GM12878 (cell line): ENCODE data around the gene PANX2. TPM values are rescaled to one million over a fixed set of nuclear protein-coding genes. Genes with fewer than 3 reads are reported as not detected.

Experiments
- ATAC-seq: fragments of 200-7000 bp; cut with Tn5 transposase; 3 replicates; pipeline ENCODE4 v1.9.1; 2020; ENCODE audit warnings: mild to moderate bottlenecking, moderate library complexity
- BruUV-seq: library from RNA; stranded (reverse); fragments of 400-500 nt; replicated peaks from 2 replicates; lab custom pipeline; 2021; lab: Mats Ljungman, UMichigan
- CTCF ChIA-PET: fragments of 300-600 bp; sonication (Branson Sonifier 250); formaldehyde crosslinking; extraction: SDS; loops from one replicate; lab custom pipeline; 2021; ENCODE audit warnings: inconsistent platforms; lab: Yijun Ruan, JAX
- POLR2A ChIA-PET: fragments of 350-600 bp; formaldehyde crosslinking; extraction: SDS; loops from one replicate; lab custom pipeline; 2021; ENCODE audit warnings: inconsistent platforms; lab: Charles Lee
- RAD21 ChIA-PET: fragments of 300-600 bp; sonication (Branson Sonifier 250); formaldehyde crosslinking; loops from one replicate; lab custom pipeline; 2023; ENCODE audit warnings: antibody characterized with exemption; ENCODE audit not compliant: unreplicated experiment; lab: Charles Lee
- SMC1A ChIA-PET: fragments of 300-600 bp; sonication (Branson Sonifier 250); formaldehyde crosslinking; loops from one replicate; lab custom pipeline; 2023; ENCODE audit not compliant: unreplicated experiment, uncharacterized antibody; lab: Charles Lee
- DNase-seq: peaks from one replicate; pipeline ENCODE4 v3.0.0-alpha.2; 2011; ENCODE audit warnings: low read depth, low spot score
- FAIRE-seq: peaks from 3 replicates; lab custom pipeline; 2011; peaks lifted over from hg19 to GRCh38; lab: Jason Lieb, UNC
- H2AFZ ChIP-seq: 2 replicates; pipeline ENCODE4 v1.6.0; 2011; ENCODE audit warnings: low read depth, low read length, control low read depth; ENCODE audit not compliant: control insufficient read depth
- H3K27ac ChIP-seq: 2 replicates; pipeline ENCODE4 v1.5.1; 2011; ENCODE audit warnings: control low read depth; ENCODE audit not compliant: control insufficient read depth, insufficient read depth
- H3K27me3 ChIP-seq, 2 experiments: replicated peaks in 1 of 2; 2 replicates each; pipeline versions ENCODE4 v1.6.0 to v1.6.1; 2011; ENCODE audit warnings: low read length in 1 of 2; ENCODE audit not compliant: control insufficient read depth in 2 of 2, insufficient read depth in 2 of 2
- H3K36me3 ChIP-seq, 2 experiments: 2 replicates each; pipeline ENCODE4 v1.5.1; 2011; ENCODE audit warnings: low read length in 1 of 2; ENCODE audit not compliant: control insufficient read depth in 2 of 2, insufficient read depth in 2 of 2
- H3K4me1 ChIP-seq: 2 replicates; pipeline ENCODE4 v1.6.1; 2011; ENCODE audit warnings: mild to moderate bottlenecking, low read length, moderate library complexity, mixed read lengths; ENCODE audit not compliant: control insufficient read depth, insufficient read depth
- H3K4me2 ChIP-seq: 2 replicates; pipeline ENCODE4 v1.6.0; 2011; ENCODE audit warnings: control low read depth; ENCODE audit not compliant: control insufficient read depth, insufficient read depth
- H3K4me3 ChIP-seq: fragments of 200-600 bp; sonication (generic); 2 replicates; pipeline ENCODE4 v1.5.1; 2016
- H3K79me2 ChIP-seq: 2 replicates; pipeline ENCODE4 v1.6.0; 2011; ENCODE audit warnings: low read length; ENCODE audit not compliant: control insufficient read depth, insufficient read depth
- H3K9ac ChIP-seq: 2 replicates; pipeline ENCODE4 v1.8.0; 2011; ENCODE audit warnings: low read length, control low read depth, mixed read lengths; ENCODE audit not compliant: control insufficient read depth, insufficient read depth
- H3K9me3 ChIP-seq: replicated peaks from 3 replicates; pipeline ENCODE4 v1.5.1; 2011; ENCODE audit warnings: mild to moderate bottlenecking, low read length; ENCODE audit not compliant: control insufficient read depth, insufficient read depth
- H4K20me1 ChIP-seq: 2 replicates; pipeline ENCODE4 v1.6.0; 2011; ENCODE audit not compliant: control insufficient read depth, insufficient read depth
- BMI1 ChIP-seq: fragments of 450-650 bp; IDR thresholded peaks from 2 replicates; pipeline ENCODE4 v1.6.1; 2016; ENCODE audit warnings: mild to moderate bottlenecking, moderate library complexity, borderline replicate concordance
- CBFB ChIP-seq: IDR thresholded peaks from 2 replicates; pipeline ENCODE4 v1.6.1; 2016; ENCODE audit warnings: antibody characterized with exemption, low read depth
- ESRRA ChIP-seq: IDR thresholded peaks from 2 replicates; pipeline ENCODE4 v1.6.1; 2012; ENCODE audit warnings: mild to moderate bottlenecking, low read length, improper control_type of control experiment
- FOXM1 ChIP-seq: IDR thresholded peaks from 2 replicates; pipeline ENCODE4 v1.6.1; 2012; ENCODE audit warnings: low read depth, mild to moderate bottlenecking, inconsistent platforms, low read length, moderate library complexity
- GABPA ChIP-seq: IDR thresholded peaks from 2 replicates; pipeline ENCODE4 v1.6.1; 2014; ENCODE audit warnings: antibody characterized with exemption, low read depth, mild to moderate bottlenecking, inconsistent platforms
- MYC ChIP-seq: IDR thresholded peaks from 2 replicates; pipeline ENCODE4 v1.6.1; 2011; ENCODE audit warnings: mild to moderate bottlenecking, low read length, moderate library complexity, inconsistent platforms; ENCODE audit not compliant: insufficient read depth, insufficient replicate concordance, insufficient read length, severe bottlenecking
- NR2F1 ChIP-seq: fragments of 450-650 bp; conservative IDR thresholded peaks from 2 replicates; pipeline ENCODE4 v1.6.1; 2017; ENCODE audit warnings: mild to moderate bottlenecking
- NRF1 ChIP-seq: conservative IDR thresholded peaks from 2 replicates; pipeline ENCODE4 v1.6.1; 2011; ENCODE audit warnings: mild to moderate bottlenecking, low read depth, low read length, improper control_type of control experiment
- RB1 ChIP-seq: fragments of 450-650 bp; formaldehyde crosslinking; IDR thresholded peaks from 2 replicates; pipeline ENCODE4 v1.6.1; 2017; ENCODE audit warnings: mild to moderate bottlenecking, borderline replicate concordance
- RELB ChIP-seq: fragments of 450-650 bp; IDR thresholded peaks from 2 replicates; pipeline ENCODE4 v1.6.1; 2017; ENCODE audit warnings: low read depth, mild to moderate bottlenecking, moderate library complexity
- SMAD5 ChIP-seq: IDR thresholded peaks from 2 replicates; pipeline ENCODE4 v1.6.1; 2016; ENCODE audit warnings: antibody characterized with exemption, low read depth
- SPI1 ChIP-seq: IDR thresholded peaks from 2 replicates; pipeline ENCODE4 v1.6.1; 2011; ENCODE audit warnings: low read depth, mild to moderate bottlenecking, low read length, moderate library complexity, borderline replicate concordance; ENCODE audit not compliant: insufficient read depth
- WGBS: methylation state at CpG from one replicate; pipeline ENCODE4 v1.1.6; 2016; ENCODE audit warnings: low lambda C conversion rate; ENCODE audit not compliant: insufficient replicate concordance, insufficient coverage; ENCODE audit errors: missing lambda C conversion rate; 5-methylcytosine and 5-hydroxymethylcytosine counted together
- in situ Hi-C: fragments of 300-500 bp; cut with MboI; formaldehyde crosslinking; loops from 9 replicates; pipeline ENCODE4 v1.14.3; 2018; ENCODE audit warnings: mixed read lengths
- intact Hi-C: fragments of 100-400 bp; cut with micrococcal nuclease; formaldehyde crosslinking; loops from one replicate; pipeline ENCODE4 v1.14.2; 2022; ENCODE audit not compliant: unreplicated experiment
- polyA plus RNA-seq, 11 experiments: library from polyadenylated mRNA; depleted of rRNA in 4 of 11; unstranded in 6 of 11; stranded (reverse) in 5 of 11; fragments of >200 nt; fragmentation: Nextera tagmentation in 4 of 11; fragmentation: Illumina TruSeq in 1 of 11; extraction: Ambion mirVana in 4 of 11; extraction: Trizol in 1 of 11; gene quantifications; 1 replicate in 1 of 11; 2 replicates in 10 of 11; pipeline versions ENCODE4 v1.2.1 to v1.2.3, GENCODE V29; 2011 to 2016; ENCODE audit warnings: inconsistent platforms in 2 of 11, missing spikeins in 2 of 11, low read depth in 1 of 11
- total RNA-seq, 4 experiments: library from RNA; depleted of rRNA in 3 of 4; stranded (reverse); fragments of >200 nt in 3 of 4; fragmentation: Illumina TruSeq in 1 of 4; extraction: Trizol in 1 of 4; gene quantifications; 2 replicates each; pipeline versions ENCODE4 v1.2.1 to v1.2.3, GENCODE V29; 2013 to 2021
- TF ChIP-seq, protein P1 (sequence below): IDR thresholded peaks from 2 replicates; pipeline ENCODE4 v1.6.1; 2012; ENCODE audit warnings: mild to moderate bottlenecking, low read depth, low read length

The PANX2 gene
- total and polyA plus RNA-seq, 10 of the 15 experiments (the other 5 are each of a cell fraction or from before 2014, with no cell fraction given): 0.04 to 0.44 (median 0.17) TPM; not detected in 5

DNA sequence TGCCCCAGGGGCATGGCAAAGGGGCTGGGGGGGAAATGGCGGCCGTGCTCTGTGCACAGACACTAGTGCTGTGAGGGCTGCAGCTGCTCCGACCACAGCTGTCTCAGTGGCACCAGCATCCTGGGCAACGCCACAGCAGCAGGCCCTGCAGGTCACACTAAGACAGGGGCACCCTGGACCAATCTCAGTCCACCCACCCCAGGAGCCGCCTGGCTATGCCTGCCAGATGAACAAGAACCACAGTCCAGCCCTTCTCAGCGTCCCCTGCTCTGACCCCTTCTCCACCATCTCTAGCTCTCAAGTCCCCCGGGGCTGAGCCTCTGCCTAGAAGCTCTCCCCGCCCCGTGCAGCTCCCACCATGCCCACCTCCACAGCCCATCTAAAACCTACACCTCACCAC, 57.8 kb downstream of the PANX2 start:
- in situ Hi-C loops: no loop called here
- CTCF ChIA-PET: no interaction called here
- intact Hi-C loops: no loop called here
- no peak overlapping the region for H3K4me3 ChIP-seq
- no peaks in the 10 kb centered on the region for H3K4me1 ChIP-seq
- TF ChIP-seq MYC (no peak), NRF1 (no peak)
- no peaks in the 10 kb centered on the region for H3K9me3 ChIP-seq
- no TSS peak for BruUV-seq
- H2AFZ ChIP-seq: no peak overlapping the region
- POLR2A ChIA-PET: interaction anchor here (0.5 to 0.6 kb wide), 2 partner anchors 66 to 68 kb away, joined by 3 read pairs; no protein-coding TSS in a partner anchor
- no peak overlapping the region for H3K9ac ChIP-seq
- H3K27ac ChIP-seq: no peak overlapping the region
- WGBS: 88% methylated on average over 9 of the region's 9 CpGs
- H3K36me3 ChIP-seq: peaks cover 3 to 18% of the 10 kb centered on the region in 2 experiments; a peak in 3 of 4 replicates
- RAD21 ChIA-PET: interaction anchor here (1.0 kb wide), 1 partner anchor 80 kb away, joined by 3 read pairs; no protein-coding TSS in a partner anchor
- ATAC-seq: no peak
- no peaks in the 10 kb centered on the region for H3K79me2 ChIP-seq
- SMC1A ChIA-PET: no interaction called here
- FAIRE-seq: no peak
- H3K27me3 ChIP-seq: no peaks in the 10 kb centered on the region
- no peaks in the 10 kb centered on the region for H4K20me1 ChIP-seq
- DNase-seq: no peak
- no peak overlapping the region for H3K4me2 ChIP-seq

DNA sequence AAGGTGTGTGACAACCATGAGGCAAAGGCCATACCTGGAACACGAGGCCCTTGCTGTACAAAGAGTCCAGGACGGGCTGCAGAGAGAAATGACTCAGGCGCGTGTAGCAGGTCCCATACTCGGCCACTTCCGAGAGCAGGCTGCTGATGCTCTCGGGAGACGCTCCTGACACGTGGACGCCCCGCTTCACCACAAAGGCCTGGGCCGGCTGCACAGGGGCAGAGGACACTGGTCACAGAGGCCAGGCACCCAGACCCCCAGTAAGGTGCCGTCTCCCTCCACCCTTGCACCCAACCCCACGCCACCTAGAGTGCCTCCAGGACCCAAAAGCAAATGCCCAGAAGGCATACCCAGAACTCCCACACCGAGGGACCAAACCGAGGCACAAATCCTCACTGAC, 58.8 kb downstream of the PANX2 start:
- in situ Hi-C loops: no loop called here
- Histone ChIP-seq H2AFZ (no peak overlapping the region), H3K79me2 (no peaks in the 10 kb centered on the region; the same call in 1 of the 2 replicates), H3K4me2 (no peak overlapping the region), H3K27me3 (no peaks in the 10 kb centered on the region), H3K9ac (no peak overlapping the region), H3K9me3 (no peaks in the 10 kb centered on the region), H3K4me3 (no peak overlapping the region), H3K36me3 (peaks cover 0 to 14% of the 10 kb centered on the region in 2 experiments; a peak in 3 of 4 replicates), H3K27ac (no peak overlapping the region), H3K4me1 (no peaks in the 10 kb centered on the region)
- no TSS peak for BruUV-seq
- SMC1A ChIA-PET: no interaction called here
- POLR2A ChIA-PET: no interaction called here
- RAD21 ChIA-PET: no interaction called here
- intact Hi-C loops: no loop called here
- FAIRE-seq: no peak
- DNase-seq: no peak
- ATAC-seq: no peak
- CTCF ChIA-PET: no interaction called here
- WGBS: 92% methylated on average over 16 of the region's 16 CpGs
- TF ChIP-seq RELB (no peak), GABPA (no peak), ESRRA (no peak), CBFB (no peak), SMAD5 (no peak), BMI1 (no peak), NR2F1 (no peak), FOXM1 (no peak), SPI1 (no peak), RB1 (no peak)
- TF ChIP-seq, protein P1, sequence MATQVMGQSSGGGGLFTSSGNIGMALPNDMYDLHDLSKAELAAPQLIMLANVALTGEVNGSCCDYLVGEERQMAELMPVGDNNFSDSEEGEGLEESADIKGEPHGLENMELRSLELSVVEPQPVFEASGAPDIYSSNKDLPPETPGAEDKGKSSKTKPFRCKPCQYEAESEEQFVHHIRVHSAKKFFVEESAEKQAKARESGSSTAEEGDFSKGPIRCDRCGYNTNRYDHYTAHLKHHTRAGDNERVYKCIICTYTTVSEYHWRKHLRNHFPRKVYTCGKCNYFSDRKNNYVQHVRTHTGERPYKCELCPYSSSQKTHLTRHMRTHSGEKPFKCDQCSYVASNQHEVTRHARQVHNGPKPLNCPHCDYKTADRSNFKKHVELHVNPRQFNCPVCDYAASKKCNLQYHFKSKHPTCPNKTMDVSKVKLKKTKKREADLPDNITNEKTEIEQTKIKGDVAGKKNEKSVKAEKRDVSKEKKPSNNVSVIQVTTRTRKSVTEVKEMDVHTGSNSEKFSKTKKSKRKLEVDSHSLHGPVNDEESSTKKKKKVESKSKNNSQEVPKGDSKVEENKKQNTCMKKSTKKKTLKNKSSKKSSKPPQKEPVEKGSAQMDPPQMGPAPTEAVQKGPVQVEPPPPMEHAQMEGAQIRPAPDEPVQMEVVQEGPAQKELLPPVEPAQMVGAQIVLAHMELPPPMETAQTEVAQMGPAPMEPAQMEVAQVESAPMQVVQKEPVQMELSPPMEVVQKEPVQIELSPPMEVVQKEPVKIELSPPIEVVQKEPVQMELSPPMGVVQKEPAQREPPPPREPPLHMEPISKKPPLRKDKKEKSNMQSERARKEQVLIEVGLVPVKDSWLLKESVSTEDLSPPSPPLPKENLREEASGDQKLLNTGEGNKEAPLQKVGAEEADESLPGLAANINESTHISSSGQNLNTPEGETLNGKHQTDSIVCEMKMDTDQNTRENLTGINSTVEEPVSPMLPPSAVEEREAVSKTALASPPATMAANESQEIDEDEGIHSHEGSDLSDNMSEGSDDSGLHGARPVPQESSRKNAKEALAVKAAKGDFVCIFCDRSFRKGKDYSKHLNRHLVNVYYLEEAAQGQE: no peak
- TF ChIP-seq, all 136 proteins: peak for 0
- no peaks in the 10 kb centered on the region for H4K20me1 ChIP-seq
